ENCODE data around the gene FCHSD2.
"Not testable (repeated sequence)": the region's sequence is repeated elsewhere in the genome, so short reads cannot be mapped to it uniquely, and the experiment has no call there.

The FCHSD2 gene

GRCh38 chr11:73137262-73137943, 4.7 kb downstream of the FCHSD2 start:
- no peak for DNase-seq (ENCODE audit: low read depth)
- no peak for TF ChIP-seq CTCF (IDR thresholded peaks at IDR 0.05; ENCODE audit: low read depth, low read length, missing control alignments)
- in situ Hi-C loops (cut with HindIII; ENCODE audit: low sequenced_read_pairs) = no loop called here
- no peak overlapping the region for H3K4me3 ChIP-seq (ENCODE audit: low read depth, low read length)

GRCh38 chr11:73136722-73137121, 5.4 kb downstream of the FCHSD2 start:
- DNase-seq (ENCODE audit: low read depth); H3K4me3 ChIP-seq (ENCODE audit: low read depth, low read length); in situ Hi-C loops (cut with HindIII; ENCODE audit: low sequenced_read_pairs): not testable (repeated sequence)

- H3K4me3 ChIP-seq (ENCODE audit: low read depth, low read length) = no peak overlapping the region
- in situ Hi-C loops (cut with HindIII; ENCODE audit: low sequenced_read_pairs) = no loop called here
- no peak for TF ChIP-seq CTCF (IDR thresholded peaks at IDR 0.05; ENCODE audit: low read depth, low read length, missing control alignments)
- DNase-seq (ENCODE audit: low read depth) = no peak
Measured at GRCh38 chr11:73135346-73136284, 6.5 kb downstream of the FCHSD2 start.

- H3K4me3 ChIP-seq (ENCODE audit: low read depth, low read length); DNase-seq (ENCODE audit: low read depth); in situ Hi-C loops (cut with HindIII; ENCODE audit: low sequenced_read_pairs): not testable (repeated sequence)
Measured at GRCh38 chr11:73132349-73132748, 9.8 kb downstream of the FCHSD2 start.

- DNase-seq (ENCODE audit: low read depth) = no peak
Measured at GRCh38 chr11:73130181-73130580, 11.9 kb downstream of the FCHSD2 start.

GRCh38 chr11:73129198-73129597, 12.9 kb downstream of the FCHSD2 start:
- no peak for DNase-seq (ENCODE audit: low read depth)
- in situ Hi-C loops (cut with HindIII; ENCODE audit: low sequenced_read_pairs) = no loop called here
- TF ChIP-seq CTCF (IDR thresholded peaks at IDR 0.05; ENCODE audit: low read depth, low read length, missing control alignments) = no peak
- no peak overlapping the region for H3K4me3 ChIP-seq (ENCODE audit: low read depth, low read length)

More at GRCh38 chr11:73130181-73130580, 11.9 kb downstream of the FCHSD2 start:
- H3K4me3 ChIP-seq (ENCODE audit: low read depth, low read length) = no peak overlapping the region
- TF ChIP-seq CTCF (IDR thresholded peaks at IDR 0.05; ENCODE audit: low read depth, low read length, missing control alignments) = no peak
- in situ Hi-C loops (cut with HindIII; ENCODE audit: low sequenced_read_pairs) = no loop called here

GRCh38 chr11:73126804-73127480, 15.2 kb downstream of the FCHSD2 start:
- no peak for DNase-seq (ENCODE audit: low read depth)
- no peak overlapping the region for H3K4me3 ChIP-seq (ENCODE audit: low read depth, low read length)
- TF ChIP-seq CTCF (IDR thresholded peaks at IDR 0.05; ENCODE audit: low read depth, low read length, missing control alignments) = no peak
- in situ Hi-C loops (cut with HindIII; ENCODE audit: low sequenced_read_pairs) = no loop called here

Data from astrocyte of the cerebellum (primary cell).